T-helper 1 cell (primary cell): Measurements from ENCODE around the gene PLCG2.
"Not testable (repeated sequence)": the region's sequence is repeated elsewhere in the genome, so short reads cannot be mapped to it uniquely, and the experiment has no call there.

Source experiments
- DNase-seq, 5 donors: peaks; one replicate each; pipeline ENCODE4 v3.0.0-alpha.2; 2012 to 2020
- total RNA-seq, 4 donors: gene quantifications; one replicate each; lab custom pipeline; 2026; lab: John Stamatoyannopoulos, UW

Gene PLCG2
- total RNA-seq: 0.30 to 0.77 (median 0.45) reads per million in 4 donors

GRCh38 chr16:81778861-81779535, at the start of gene PLCG2:
TSS of gene PLCG2 (plus strand) at chr16:81779291. CDS start at chr16:81785990, 6,699 bp downstream.
- DNase-seq: peak; percentile 19 to 64 (median 29)

DNA sequence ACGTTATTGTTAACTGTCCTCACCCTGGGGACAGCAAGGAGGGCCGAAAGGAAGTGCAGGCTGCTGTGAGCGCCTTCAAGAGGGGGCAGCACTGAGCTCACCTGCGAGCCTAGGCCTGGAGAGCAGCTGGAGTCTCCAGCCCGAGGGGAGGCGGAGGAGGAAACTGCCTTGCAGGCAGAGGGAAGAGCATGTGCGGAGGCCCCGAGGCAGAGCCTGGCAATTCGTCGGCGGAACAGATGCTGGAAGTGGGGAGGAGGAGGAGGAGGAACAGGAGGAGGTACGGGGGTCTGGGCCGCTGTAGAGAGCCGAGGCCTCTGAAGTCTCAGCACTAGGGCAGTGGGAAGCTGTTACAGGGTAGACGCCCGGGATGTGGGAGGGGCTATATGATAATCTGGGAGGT, 49.6 kb upstream of the PLCG2 start:
- DNase-seq: no peak

GRCh38 chr16:81730090-81731051, 48.7 kb upstream of the PLCG2 start:
- DNase-seq: peak; percentile 37 to 81 (median 51)

DNA sequence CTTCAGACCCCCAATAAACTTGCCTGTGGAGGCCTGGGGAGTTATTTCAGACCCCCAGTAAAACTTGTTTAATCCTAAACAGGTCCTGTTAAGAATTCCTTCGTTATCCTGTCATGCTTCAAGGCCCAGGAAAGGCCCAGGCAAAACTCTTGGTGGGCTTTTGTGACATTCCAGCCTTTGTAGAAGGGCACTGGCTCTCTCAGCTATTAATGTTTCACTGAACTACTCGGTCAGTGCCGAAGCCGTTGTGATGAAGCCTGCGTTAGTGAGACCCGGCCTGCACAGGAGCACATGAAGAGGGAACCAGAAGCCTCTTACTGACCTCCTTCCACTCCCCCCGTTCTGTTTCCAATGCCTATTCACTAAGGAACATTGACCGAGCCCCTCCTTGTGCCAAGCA, 47.4 kb upstream of the PLCG2 start:
- DNase-seq: no peak

DNA sequence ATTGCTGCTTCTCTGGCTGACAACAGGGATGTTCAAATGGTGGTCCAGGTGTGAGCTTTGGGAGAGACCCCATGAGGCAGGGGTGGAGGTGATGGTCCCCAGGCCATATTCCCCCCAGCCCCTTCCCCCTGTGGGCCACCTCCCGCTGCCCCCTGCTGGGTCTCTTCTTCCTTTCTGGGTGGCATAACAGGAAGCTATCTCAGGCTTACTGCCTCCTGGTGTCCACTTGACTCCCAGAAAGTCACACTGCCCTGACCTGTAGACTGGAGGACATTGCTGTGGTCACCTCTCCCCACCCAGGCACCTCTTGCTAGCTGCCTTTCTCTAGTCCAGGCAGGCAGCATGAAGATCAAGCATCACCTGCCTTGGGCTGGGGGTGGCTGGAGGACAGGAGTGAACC, 46.4 kb upstream of the PLCG2 start:
- no peak for DNase-seq

DNA sequence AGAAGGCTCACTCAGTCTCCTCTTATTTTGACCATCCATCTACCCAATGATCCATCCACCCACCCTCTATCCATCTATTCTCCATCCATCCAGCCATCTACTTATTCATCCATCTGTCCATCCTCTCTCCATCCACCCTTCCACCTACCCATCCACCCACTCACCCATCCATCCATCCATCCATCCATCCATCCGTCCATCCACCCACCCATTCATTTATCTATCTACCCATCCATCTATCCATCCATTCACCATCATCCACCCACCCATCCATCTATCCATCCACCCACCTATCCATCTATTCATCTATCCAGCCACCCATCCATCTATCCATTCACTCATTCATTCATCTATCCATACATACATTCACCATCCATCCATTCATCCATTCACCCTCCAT, 45.8 kb upstream of the PLCG2 start:
- DNase-seq: no peak

DNA sequence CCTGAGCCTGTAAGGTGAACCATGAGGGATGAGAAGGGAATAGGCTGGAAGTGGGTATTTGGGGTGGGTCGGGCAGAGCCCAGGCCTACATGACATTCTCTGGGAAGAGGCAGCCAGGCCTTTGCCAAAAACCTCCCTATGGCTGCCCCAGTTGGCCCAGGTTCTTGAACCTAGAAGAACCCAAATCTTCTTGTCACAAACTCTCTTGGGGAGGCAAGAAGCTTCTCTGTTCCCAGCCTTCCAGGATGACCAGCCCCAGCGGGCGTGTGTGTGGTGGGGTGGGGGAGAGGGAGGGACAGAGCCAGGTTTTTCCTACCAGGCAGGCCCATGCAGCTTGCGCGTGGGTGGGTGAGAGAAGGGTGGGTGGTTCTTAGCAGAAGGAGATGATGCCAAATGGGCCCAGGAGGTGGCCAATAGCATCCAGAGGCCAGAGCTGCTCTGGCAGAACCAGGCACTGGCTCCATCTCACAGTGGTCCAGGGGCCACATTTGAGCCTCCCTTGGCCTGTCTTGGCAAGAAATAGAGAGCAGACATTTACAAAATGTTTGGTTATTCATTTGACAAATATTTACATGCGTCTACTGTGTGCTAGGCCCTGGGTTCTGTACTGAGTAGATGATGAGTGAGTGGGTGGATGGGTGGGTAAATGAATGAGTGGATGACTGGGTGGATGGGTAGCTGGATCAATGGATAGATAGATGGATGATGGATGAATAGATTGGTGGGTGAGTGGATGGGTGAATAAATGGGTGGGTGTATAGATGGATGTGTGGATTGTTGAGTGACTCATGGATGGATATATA, 44.3 kb upstream of the PLCG2 start:
- DNase-seq: no peak

DNA sequence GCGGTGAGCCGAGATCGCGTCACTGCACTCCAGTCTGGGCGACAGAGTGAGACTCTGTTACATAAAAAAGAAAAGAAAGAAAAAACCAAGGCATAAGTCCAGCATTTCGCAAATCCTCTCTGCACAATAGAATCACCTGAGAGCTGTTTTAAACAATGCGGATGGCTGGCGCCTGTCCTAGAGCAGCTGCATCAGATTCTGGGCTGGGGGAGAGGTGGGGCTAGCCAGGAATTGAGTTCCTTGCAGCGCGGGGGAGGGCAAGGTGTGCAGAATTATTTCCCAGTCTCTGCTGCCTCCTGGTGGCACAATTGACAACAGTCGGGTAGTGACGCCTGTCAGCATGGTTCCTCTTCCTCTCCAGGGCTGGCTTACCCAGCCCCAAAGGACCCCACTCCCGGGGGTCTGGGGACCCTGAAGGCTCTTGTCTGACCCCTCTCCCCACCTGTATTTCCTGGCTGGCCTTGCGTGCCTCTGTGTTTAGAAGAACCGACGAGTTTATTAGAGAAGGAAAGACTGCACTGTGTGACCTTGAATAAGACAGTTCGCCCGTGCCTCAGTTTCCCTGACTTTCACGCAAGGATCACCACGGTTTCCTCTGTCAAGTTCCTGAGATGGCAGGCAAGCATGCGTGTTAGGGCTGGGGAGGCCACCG, 41.1 kb upstream of the PLCG2 start:
- DNase-seq: peak; percentile 58 to 84 (median 77)

GRCh38 chr16:81738783-81739496, 40.2 kb upstream of the PLCG2 start:
- DNase-seq: no peak

DNA sequence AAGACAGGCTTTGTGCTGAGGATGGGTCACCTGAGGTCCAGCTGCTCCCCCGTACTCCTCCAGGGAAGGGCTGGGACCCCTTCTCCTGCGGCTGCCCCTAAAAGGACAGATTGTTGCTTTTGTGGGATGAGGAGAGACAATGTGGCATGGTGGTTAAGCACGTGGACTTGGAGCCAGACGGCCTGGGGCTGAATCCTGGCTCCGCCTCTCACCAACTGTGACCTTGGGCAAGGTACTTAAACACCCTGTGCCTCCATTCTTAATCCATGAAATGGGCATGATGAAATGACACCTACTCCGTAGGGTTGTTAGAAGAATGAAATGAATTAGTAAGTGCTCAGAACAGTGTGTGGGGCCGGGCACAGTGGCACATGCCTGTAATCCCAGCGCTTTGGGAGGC, 39.6 kb upstream of the PLCG2 start:
- DNase-seq: no peak

- no peak for DNase-seq
Observed at GRCh38 chr16:81740169-81740568, 38.9 kb upstream of the PLCG2 start.

DNA sequence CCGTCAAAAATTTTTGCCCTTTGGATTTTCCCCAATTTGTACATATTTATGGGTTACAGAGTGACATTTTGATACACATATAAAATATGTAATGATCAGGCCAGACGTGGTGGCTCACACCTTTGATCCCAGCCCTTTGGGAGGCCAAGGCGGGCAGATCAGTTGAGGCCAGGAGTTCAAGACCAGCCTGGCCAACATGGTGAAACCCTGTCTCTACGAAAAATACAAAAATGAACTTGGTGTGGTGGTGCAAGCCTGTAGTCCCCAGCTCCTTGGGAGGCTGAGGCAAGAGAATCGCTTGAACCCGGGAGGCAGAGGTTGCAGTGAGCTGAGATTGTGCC, 37.7 kb upstream of the PLCG2 start:
- not testable (repeated sequence) for DNase-seq

DNA sequence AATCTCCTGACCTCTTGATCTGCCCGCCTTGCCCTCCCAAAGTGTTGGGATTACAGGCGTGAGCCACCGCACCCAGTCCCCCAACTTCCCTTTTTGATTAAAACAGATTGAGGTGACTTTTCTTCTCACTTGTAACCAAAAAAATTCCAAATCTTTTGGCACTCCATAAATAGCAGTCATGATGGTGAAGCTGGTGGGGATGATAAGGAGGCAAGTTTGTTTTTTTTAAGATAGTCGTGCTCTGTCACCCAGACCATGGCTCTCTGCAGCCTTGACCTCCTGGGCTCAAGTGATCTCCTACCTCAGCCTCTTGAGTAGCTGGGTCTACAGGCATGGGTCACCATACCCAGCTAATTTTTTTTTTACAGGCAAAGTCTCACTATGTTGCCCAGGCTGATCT, 34.7 kb upstream of the PLCG2 start:
- DNase-seq: no peak

- no peak for DNase-seq
Observed at GRCh38 chr16:81744911-81745310, 34.2 kb upstream of the PLCG2 start.

DNA sequence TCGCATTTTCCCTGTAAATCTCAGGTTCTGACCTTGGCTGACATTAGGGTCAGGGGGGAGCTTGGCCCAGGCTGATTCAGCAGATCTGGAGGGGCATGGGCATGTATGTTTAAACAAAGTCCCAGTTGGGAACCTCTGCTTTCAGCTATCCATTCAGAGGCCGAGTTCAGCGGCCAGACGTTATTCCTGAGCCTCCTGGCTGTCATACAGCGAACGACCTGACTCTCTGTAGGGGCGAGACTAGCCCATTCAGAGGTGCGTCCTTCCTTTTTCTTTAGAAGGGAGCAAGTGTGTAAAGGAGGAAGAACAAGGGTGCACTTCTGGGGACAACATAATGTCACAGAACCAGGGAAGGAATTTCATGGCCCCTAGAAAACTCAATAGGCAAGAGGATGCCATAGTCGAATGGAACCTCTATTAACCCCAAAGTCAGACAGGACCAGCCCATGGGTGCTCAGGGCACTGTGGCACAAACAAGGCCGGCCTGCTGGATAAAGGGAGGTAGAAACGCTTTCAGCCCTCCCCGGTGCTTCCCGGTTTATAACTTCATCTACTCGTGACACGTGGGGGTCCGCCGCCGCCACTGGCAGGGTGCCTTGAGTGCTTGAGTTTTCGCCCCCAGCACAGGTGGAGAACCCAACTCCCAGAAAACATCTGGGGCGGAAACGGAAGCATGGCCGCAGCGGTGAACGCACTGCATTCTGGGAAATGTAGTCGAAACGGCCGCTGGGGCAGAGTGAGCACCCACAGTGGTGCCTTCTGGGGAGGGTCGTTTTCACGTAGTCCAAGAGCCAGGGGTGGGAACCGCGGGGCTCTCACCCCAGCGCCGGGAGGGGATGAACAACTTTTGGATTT, 33.2 kb upstream of the PLCG2 start:
- peak; percentile 29 to 73 (median 57) for DNase-seq

DNA sequence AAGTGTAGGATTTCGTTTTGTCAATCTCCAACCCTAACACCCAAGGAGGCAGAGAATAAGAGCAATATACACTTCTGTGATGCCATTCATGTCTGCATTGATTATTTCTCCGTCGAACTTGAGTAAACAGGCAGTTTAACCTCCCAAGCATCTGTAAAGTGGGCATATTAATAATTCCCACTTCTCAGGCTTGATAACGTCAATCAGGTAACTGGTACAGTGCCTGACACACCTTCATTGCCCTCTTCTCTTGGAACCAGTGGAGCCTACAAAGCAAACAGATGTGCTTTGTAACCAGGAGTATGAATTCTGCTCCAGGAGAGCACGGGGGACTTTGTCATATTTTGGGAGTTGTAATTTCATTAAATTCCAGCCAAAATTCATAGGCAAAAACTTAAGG, 32.5 kb upstream of the PLCG2 start:
- no peak for DNase-seq

GRCh38 chr16:81748476-81749198, 30.5 kb upstream of the PLCG2 start:
- no peak for DNase-seq

DNA sequence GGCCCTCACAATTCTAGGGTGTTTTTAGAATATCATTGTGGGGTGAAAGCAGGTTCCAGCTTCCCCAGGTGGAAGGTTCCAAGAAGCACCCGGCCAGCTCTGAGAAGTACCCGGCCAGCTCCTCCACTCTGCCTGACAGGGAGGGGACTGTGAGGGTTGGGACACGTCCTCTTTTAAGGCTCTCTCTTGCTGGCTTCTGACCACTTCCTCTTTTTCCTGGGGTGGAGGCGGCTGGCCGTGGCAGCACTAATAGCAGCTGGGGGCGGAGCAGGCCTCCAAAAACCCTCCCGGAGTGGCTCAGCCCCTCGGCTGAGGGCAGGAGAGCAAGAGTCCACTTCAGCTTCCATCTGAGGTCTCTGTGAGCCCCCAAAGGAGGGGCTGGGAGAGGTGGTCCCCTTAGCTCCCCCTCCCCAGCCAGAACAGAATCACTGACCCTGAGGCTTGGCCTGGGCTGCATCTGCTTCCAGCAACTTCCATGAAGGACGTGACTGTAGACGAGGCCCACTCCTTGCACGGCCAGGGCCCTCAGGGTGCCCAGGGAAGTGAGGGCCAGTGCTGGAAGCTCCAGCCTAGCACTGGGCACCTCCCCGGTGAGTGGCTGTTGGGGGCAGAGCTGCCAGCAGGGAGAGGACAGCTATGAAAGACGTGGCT, 26.7 kb upstream of the PLCG2 start:
- no peak for DNase-seq

GRCh38 chr16:81752876-81753227, 26.2 kb upstream of the PLCG2 start:
- no peak for DNase-seq

DNA sequence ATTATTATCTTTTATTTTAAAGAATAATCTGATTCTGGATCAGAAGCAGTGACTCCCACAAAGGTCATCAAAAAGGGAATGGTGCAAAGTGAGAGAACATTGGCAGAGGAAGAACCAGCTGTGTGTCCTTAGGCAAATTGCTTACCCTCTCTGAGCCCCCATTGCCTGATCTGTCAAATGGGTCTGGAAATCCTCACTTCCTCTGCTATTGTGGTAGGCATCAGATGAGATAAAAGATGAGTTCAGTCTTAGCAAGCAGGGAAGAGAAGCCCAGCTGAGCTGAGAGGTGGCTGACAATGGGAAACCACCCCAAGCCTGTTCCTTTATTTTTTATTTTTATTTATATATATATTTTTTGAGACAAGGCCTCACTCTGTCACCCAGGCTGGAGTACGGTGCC, 24.2 kb upstream of the PLCG2 start:
- no peak for DNase-seq
